ENCODE data around the gene OSBPL10.

The OSBPL10 gene

GRCh38 chr3:31988271-31988670, 7.2 kb upstream of the OSBPL10 start:
- H3K4me3 ChIP-seq (ENCODE audit: low read depth, low read length), result no peak overlapping the region
- TF ChIP-seq CTCF (IDR thresholded peaks at IDR 0.05; ENCODE audit: control insufficient read depth, extremely low read depth, insufficient read depth), result no peak
- no peak for DNase-seq (ENCODE audit: low read depth)

GRCh38 chr3:31985831-31986230, 4.8 kb upstream of the OSBPL10 start:
- TF ChIP-seq CTCF (IDR thresholded peaks at IDR 0.05; ENCODE audit: control insufficient read depth, extremely low read depth, insufficient read depth), result no peak
- no peak for DNase-seq (ENCODE audit: low read depth)
- H3K4me3 ChIP-seq (ENCODE audit: low read depth, low read length), result no peak overlapping the region

- no peak for DNase-seq (ENCODE audit: low read depth)
- no peak for TF ChIP-seq CTCF (IDR thresholded peaks at IDR 0.05; ENCODE audit: control insufficient read depth, extremely low read depth, insufficient read depth)
- H3K4me3 ChIP-seq (ENCODE audit: low read depth, low read length), result no peak overlapping the region
Observed at GRCh38 chr3:31984321-31984720, 3.3 kb upstream of the OSBPL10 start.

- H3K4me3 ChIP-seq (ENCODE audit: low read depth, low read length), result peak overlapping the region; percentile 42
- peak; percentile 30; the same call in 1 of the 2 replicates for TF ChIP-seq CTCF (IDR thresholded peaks at IDR 0.05; ENCODE audit: control insufficient read depth, extremely low read depth, insufficient read depth)
- DNase-seq (ENCODE audit: low read depth), result peak; percentile 36
Observed at GRCh38 chr3:31980530-31981205, 394 bp downstream of the OSBPL10 start.

- no peak for TF ChIP-seq CTCF (IDR thresholded peaks at IDR 0.05; ENCODE audit: control insufficient read depth, extremely low read depth, insufficient read depth)
- H3K4me3 ChIP-seq (ENCODE audit: low read depth, low read length), result no peak overlapping the region
- no peak for DNase-seq (ENCODE audit: low read depth)
Observed at GRCh38 chr3:31979001-31979697, 1.9 kb downstream of the OSBPL10 start.

GRCh38 chr3:31978553-31978952, 2.5 kb downstream of the OSBPL10 start:
- TF ChIP-seq CTCF (IDR thresholded peaks at IDR 0.05; ENCODE audit: control insufficient read depth, extremely low read depth, insufficient read depth), result no peak
- no peak overlapping the region for H3K4me3 ChIP-seq (ENCODE audit: low read depth, low read length)
- peak; percentile 82 for DNase-seq (ENCODE audit: low read depth)
